CD4-positive, alpha-beta T cell treated with Interleukin-21 for 1 hour (primary cell): ENCODE results near the gene GPSM3.

Source experiments
- DNase-seq: peaks from one replicate; pipeline ENCODE4 v3.0.0-alpha.2; 2020

The GPSM3 gene

DNA sequence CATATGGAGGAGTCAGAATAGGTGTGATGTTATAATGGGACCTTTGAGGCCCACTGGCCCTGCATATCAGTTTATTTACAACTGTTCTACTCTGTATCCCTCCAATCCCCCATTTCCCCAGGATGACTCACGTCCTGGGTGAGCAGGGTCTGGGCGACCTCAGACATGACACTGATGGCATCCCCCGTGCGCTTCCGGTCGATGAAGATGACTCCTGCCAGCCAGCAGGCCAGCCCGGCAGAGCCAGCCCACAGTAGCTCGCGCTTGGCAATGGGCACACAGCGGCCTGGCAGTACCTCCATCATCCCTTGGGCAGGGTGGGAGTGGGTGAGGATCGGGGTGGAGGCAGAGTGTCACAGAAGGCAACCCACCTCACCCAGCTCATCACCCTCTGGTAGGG, 22.1 kb downstream of the GPSM3 start:
- DNase-seq: no peak

GRCh38 chr6:32168807-32169591, 23.4 kb downstream of the GPSM3 start:
- no peak for DNase-seq

DNA sequence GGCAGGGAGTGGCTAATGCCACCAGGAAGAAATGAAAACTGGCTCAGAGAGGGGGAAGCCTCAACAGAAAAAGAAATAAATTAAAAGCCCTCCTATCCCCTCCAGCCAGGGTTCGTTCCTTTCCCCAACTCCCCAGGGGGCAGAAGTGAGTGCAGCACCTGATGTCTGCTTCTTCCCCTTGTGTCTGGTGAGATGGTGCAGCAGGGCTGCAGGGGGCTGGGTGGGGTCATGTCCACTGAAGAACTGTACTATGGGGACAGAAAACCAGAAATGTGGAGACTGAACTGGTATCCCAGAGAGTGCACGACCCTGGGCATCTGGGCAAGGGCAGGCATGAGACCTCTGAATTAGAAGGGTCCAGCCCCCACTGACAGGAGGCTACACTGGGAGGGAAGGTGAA, 24.1 kb downstream of the GPSM3 start:
- DNase-seq: no peak

- no peak for DNase-seq
Measured at GRCh38 chr6:32167761-32168262, 24.6 kb downstream of the GPSM3 start.

DNA sequence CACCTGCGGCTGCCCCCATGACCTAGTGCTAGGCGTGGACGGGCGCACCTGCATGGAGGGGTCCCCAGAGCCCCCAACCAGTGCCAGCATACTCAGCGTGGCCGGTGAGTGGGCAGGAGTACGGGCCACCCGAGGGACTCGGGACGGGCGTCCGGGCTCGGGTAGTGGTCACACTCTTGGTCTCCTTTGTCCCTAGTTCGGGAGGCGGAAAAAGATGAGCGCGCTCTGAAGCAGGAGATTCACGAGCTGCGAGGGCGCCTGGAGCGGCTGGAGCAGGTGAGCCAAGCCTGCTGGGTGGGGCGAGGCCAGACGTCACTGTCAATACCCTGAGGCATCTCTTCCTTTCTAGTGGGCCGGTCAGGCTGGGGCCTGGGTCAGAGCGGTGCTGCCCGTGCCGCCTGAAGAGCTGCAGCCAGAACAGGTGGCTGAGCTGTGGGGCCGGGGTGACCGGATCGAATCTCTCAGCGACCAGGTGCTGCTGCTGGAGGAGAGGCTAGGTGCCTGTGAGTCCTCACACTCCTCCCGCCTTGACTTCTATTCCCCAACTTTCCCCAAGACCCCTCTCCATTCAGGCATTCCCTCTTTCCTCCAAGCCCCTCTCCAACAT, 25.2 kb downstream of the GPSM3 start:
- no peak for DNase-seq

GRCh38 chr6:32166411-32167061, 25.9 kb downstream of the GPSM3 start:
- no peak for DNase-seq

- DNase-seq: no peak
Measured at GRCh38 chr6:32164295-32164694, 28.1 kb downstream of the GPSM3 start, which contains the start of gene EGFL8. TSS of gene EGFL8 (plus strand) at chr6:32164595. CDS start at chr6:32166166, 1,571 bp downstream.

- DNase-seq: no peak
Measured at GRCh38 chr6:32163559-32164258, 28.7 kb downstream of the GPSM3 start.

DNA sequence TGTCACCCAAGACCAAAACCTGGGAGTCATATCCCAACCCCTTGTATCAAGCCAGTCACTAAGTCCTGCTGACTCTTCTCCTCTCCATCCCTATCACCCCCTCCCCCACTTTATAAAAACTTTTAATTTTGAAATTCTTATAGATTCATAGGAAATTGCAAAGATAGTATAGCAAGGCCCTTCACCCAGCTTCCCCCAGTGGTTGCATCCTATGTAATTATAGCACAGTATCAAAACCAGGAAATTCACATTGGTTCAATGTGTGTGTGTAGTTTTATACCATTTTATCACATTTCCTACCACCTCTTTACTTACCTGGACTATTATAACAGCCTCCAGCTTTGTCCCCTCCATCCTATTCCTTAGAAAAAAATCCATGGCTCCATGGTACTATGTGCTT, 34.4 kb downstream of the GPSM3 start:
- no peak for DNase-seq

DNA sequence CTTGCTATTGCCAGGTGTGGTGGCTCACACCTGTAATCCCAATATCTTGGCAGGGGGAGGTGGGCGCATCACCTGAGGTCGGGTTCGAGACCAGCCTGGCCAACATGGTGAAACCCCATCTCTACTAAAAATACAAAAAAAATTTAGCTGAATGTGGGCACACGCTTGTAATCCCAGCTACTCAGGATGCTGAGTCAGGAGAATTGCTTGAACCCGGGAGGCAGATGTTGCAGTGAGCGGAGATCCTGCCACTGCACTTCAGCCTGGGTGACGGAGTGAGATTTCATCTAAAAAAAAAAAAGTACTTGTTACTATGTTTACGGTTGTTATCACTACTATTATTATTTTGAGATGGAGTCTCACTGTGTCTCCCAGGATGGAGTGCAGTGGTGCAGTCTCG, 35.6 kb downstream of the GPSM3 start:
- DNase-seq: no peak

DNA sequence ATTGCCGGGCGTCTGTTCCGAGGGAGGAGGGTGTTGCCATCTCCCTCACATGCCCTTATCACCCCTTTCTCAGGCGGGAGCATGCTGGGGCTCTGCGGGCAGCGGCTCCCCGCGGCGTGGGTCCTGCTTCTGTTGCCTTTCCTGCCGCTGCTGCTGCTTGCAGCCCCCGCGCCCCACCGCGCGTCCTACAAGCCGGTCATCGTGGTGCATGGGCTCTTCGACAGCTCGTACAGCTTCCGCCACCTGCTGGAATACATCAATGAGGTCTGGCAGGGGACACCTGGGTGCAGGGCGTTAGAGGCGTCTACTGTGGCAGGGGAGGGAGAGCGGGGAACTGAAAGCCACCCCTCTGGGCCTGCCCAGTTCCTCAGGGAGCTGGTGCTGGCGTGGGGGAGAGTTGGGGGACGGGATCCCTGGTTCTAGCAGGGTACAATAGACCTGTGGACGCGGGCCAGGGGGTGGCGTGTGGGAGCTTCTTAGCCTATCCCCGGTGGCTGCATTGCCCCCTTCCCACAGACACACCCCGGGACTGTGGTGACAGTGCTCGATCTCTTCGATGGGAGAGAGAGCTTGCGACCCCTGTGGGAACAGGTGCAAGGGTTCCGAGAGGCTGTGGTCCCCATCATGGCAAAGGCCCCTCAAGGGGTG, 37.8 kb downstream of the GPSM3 start:
- peak; percentile 79 for DNase-seq

- DNase-seq: peak; percentile 84
Measured at GRCh38 chr6:32153564-32154513, 38.6 kb downstream of the GPSM3 start, which contains the start of gene PPT2. TSS of gene PPT2 (plus strand) at chr6:32154141. CDS start at chr6:32154595, 454 bp downstream.

DNA sequence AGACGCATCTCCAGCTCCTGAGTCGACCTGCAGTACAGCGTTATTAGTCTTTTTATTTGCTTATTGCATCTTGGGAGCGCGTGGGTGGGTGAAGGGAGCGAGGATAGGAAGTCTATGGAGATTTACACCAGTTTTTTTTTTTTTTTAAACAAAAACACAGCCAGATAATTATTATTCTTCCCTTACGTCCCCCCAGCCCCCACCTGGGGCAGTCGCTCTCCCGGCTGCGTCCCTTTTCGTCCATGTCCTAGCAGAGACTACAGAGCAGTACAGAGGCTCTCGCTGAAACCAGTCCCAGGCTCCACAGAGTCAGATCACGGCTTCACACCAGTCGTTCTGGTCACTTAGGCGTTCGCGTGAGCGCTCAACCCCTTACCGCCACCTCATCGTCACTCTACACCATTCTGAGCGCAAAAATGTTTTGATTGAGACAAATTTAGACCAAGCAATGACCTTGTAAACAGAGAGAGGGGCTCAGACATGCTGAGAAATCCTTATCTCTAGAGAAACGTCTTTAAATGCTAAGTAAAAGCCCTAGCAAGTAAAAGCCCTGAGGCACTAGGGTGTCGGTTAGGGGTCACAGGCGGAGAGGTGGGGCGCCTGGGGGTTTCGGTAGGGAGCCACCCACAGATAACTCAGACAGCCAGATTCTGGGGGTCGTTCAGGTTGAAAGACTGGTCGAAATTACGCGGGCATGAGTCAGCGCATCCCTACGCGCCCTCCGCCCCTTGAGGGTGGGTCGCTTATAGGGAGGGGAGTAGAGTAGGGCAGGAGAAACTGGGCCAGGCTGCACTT, 39.5 kb downstream of the GPSM3 start:
- no peak for DNase-seq

GRCh38 chr6:32151863-32152768, 40.3 kb downstream of the GPSM3 start, which contains the start of gene PRRT1:
TSS of gene PRRT1 (minus strand) at chr6:32151939. CDS start at chr6:32151827, 112 bp downstream.
- no peak for DNase-seq

DNA sequence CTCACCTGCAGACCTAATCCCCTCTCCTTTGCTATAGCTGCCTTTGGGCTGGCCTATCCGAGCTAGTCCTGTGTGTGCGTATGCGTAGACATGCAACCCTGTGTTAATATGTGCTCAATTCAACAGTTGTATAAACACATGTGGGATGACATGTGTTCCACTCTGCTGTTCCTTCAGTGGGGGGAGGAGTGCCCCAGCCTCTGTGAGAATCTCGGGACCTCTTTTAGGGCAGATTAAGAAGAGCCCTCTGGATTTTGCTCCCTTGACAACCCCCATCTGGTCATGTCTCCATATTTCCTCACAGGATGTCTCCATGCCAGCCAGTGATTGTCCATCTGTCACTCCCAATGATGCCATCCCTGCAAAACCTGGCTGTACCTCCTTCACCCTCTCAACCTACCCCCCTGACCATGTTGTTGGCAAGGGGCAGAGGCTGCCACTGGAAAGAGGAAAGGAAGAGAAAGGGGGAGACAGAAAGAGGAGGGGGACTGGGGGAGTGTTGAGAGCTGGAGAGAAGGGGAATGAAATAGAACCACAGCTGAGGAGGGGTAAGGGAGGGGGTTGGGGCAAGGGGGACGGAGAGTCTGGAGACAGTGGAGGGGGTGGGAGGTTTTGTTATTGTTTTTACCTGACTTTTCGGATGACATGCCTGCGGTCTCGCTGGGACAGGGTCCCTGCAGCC, 41.1 kb downstream of the GPSM3 start:
- DNase-seq: no peak

DNA sequence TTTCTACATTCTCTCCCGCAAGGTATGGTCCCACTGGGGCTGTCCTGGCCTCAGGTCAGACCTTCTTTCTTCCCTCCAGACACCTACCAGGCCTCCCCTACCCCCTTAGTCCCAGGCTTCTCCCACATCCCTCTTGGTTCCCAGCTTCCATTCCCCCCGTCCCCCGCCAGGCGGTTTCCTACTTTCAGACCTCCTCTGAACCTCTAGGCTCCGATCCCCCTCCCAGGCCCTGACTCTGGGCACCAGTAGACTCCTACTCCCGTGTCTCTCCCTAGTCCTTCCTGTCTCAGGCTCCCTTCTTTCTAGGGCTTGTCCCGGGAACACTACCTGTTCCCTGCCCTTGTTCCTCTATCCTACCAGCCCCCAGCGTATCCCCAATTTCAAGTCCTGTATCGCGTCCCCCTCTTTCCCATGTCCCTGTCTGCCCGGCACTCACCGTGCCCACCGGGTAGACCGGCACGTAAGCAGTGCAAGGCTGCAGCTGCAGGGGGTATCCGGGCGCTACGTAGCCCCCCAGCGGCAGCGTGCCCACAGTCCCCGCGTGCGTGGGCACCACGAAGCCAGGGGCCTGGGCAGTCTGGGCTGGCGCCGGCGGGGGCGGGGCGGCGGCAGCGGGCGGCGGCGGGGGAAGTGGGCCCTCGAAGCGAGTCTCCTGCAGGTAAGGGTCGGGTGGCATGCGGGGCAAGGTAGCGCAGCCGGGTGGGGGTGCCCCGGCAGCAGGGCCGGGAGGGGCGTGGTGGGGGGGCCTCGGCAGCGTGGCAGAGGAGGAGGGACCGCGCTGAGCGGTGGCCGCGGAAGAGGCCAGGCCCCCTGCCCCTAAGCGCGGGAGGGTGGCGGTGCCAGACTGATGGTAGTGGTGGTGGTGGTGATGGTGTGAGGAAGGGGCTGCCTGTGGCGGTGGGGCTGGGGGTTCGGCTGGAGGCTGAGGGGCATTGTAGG, 42.2 kb downstream of the GPSM3 start:
- DNase-seq: no peak

DNA sequence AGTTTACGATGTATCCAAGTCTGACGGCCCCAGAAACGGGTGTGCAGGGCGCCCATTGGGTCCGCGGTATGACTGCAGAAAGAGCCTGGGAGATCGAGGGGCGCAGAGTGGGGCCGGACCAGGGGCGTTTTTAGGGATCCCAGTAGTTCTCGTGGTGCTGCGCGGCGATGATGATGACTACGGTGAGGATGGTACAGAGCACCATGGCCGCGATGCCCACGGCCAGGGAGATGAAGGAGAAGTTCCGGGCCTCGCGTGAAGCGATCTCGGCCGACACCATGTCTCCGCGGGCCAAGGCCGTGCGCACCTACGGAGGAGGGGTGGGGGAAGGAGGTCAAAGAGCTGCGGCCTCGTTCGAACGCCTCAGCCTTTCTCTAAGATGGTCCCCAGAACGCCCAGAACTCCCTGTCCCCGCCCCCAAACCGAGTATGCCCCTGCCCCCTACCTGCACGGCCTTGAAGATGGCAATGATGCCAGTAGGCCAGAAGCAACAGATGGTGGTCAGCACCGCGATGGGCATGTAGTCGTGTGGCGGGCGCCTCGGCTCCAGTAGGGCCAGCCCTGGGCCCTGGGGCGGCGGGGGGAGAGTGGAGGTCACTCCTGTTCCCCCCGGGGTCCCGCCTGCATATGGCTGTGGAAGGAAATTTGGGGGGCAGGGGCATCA, 43.2 kb downstream of the GPSM3 start:
- no peak for DNase-seq
